IPS-NIHi7 (cell line): ENCODE results near the gene FGD3.
A peak's percentile ranks its signal among the peaks of the same experiment; 100 is the strongest.
"Not testable (repeated sequence)": the region's sequence is repeated elsewhere in the genome, so short reads cannot be mapped to it uniquely, and the experiment has no call there.

Source experiments
- DNase-seq: peaks from one replicate; pipeline ENCODE4 v3.0.0; 2012; ENCODE audit warnings: mixed read lengths; ENCODE audit errors: extremely low spot score

FGD3 gene

DNA sequence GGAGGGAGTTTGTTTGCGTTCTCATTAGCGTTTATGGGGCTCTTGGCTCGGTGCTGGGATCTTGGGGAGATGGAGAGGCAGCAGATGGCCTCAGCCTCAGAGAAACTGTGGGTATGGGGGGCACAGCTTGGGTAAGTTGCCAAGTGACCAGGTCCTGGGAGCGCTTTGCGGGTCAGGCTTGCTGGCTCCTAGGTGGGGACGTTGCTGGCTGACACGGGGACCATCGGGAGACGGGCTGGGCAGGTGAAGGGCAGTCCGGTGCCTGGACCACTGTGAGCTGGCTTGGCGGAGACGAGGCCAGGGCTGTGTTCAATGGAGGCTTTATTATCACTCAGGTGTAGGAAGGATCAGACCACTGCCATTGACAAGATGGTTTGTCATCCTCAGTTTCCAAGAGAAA lies 30.0 kb downstream of the FGD3 start:
- no peak for DNase-seq

- no peak for DNase-seq
Observed at GRCh38 chr9:92978345-92978875, 31.1 kb downstream of the FGD3 start.

- no peak for DNase-seq
Observed at GRCh38 chr9:92979283-92980056, 32.1 kb downstream of the FGD3 start.

DNA sequence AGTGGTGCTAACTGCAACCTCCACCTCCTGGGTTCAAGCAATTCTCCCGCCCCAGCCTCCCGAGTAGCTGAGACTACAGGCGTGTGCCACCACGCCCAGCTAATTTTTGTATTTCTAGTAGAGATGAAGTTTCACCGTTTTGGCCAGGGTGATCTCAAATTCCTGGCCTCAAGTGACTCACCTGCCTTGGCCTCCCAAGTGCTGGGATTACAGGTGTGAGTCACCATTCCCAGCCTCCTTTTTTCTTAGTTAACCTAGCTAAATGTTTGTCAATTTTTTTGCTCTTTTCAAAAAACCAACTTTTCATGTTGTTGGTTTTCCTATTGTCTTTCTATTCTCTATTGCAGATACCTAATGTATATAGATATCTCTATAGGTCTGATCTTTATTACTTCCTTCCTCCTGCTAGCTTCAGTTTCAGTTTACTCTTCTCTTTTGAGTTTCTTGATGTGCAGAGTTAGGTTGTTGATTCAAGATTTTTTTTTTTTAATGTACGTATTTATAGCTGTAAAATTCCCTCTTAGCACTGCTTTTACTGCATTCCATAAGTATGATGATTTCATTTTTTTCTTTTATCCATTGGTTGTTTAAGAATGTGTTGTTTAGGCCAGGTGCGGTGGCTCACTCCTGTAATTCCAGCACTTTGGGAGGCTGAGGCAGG lies 32.9 kb downstream of the FGD3 start:
- DNase-seq: no peak

GRCh38 chr9:92982130-92982529 lies 34.8 kb downstream of the FGD3 start:
- DNase-seq: no peak

GRCh38 chr9:92983984-92984589 lies 36.8 kb downstream of the FGD3 start:
- no peak for DNase-seq

GRCh38 chr9:92984976-92985375 lies 37.7 kb downstream of the FGD3 start:
- no peak for DNase-seq

DNA sequence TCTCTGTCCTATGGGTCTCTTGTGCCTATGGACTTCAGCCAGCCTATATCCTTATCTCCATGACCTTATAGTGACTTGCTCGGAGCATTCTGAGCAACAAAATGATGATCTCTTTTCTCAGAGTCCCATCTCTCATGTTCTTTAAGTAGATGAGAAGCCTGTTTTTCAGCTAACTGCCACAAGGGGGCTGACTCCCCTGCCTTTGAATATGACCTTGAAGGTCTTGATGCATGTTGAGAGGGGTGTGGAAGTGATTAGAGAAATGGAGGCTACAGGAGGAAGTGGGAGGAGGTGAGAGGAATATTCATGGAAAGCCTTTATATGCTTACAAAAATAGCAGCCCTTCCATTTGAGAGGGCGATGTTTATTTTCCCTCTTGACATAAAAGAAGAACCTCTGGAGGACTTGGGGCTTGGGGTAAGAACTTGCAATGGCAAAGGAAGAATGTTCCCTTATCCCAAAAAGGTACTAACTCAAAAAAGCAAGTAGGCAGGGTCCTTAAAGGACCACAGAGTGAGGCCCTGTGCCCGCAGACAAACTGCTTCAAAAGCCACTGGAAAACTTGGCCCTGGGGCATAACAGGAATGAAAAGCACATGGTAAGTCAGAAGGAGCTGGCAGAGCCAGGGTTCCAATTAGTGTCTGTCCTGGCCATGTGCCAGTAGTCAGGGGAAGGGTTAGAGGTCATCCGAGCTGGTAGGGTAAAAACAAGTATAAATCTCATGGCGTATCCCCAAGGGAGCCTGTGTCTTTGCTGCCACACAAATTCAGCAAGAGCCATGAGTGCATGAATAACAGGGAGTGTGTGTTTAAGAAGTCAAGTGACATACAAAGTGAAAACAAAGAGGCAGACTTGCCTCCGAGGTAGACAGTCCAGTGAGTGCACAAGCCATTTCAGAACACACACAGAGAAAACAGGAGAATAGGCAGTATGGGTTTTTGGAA lies 39.1 kb downstream of the FGD3 start:
- DNase-seq: no peak

DNA sequence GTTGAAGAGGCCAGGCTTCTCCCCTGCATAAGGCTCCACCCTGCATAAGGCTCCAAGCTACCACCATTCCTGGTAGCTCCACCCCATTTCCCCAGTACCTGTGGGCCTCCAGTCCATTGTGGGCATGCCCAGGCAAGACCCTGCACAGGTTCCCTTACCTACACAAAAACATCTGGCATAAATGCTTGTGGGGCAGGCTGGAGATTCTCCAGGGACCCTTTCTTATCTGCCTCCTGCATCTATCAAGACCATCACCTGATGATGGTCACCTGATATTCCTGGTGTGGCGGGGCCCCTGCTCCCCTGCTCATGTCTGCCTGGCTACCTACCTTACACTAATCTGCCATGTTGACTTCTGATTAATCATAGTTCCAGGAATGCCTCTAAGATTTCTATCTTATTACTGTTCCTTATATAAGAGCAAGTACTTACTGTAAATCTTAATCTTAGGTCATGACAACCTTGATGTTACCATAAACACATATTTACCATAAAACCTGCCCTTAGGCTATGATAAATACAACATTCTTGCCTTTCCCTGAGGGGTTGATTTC lies 41.0 kb downstream of the FGD3 start:
- DNase-seq: no peak

- no peak for DNase-seq
Observed at GRCh38 chr9:92989561-92989960, 42.2 kb downstream of the FGD3 start.

- DNase-seq: no peak
Observed at GRCh38 chr9:92990461-92990860, 43.1 kb downstream of the FGD3 start.

DNA sequence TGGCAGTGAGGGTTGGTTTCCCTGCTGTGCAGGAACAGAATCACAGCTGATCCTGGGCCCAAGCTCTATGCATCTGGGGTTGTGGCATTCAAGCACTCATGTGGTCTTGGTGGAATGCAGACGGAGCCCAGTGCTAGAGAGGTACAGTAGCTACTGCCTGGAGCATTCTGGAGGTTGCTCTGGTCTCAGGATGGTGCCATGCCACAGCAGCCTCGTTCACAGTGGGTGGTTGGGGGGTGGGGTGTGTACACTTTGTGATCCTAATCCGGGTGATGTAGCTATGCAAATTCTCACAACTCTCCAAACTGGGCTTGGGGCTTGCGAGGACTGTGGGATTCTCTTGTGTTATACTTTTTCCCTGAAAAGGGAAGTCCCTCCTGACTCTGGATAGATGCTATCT lies 45.2 kb downstream of the FGD3 start:
- no peak for DNase-seq

GRCh38 chr9:92998871-92999270 lies 51.5 kb downstream of the FGD3 start:
- DNase-seq: not testable (repeated sequence)

DNA sequence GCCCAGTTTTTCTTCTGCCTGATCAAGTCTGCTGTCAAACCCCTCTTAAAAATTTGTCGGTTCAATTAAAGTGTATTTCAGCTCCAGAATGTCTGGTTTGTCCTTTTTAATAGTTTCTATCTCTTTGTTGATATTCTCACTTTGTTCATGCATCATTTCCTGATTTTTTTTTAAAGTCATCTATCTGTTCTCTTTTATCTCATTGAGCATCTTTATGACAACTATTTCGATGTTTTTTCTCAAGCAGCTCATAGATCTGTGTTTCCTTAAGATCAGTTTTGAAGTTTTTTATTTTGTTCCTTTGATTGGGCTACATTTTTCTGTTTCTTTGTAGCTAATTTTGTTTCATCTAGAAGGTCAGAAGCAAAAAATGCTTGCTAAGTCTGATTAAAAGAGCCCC lies 53.7 kb downstream of the FGD3 start:
- DNase-seq: no peak

DNA sequence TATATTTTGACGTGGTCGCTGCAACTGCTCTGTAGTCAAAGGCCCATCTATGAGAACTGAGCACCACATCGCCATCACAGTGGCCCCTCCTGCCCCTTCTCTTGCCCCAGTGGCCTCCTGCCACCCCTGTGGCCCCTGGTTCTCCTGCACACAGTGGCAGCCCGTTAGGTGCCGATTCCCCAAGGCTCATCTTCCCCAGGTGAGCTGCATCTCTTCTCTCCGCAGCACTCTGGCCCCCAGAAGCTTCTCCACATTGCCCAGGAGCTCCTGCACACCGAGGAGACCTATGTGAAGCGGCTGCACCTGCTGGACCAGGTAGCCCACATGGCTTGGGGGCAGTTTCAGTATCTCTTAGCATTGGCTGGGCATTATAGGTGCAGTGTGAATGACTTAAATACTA lies 55.4 kb downstream of the FGD3 start:
- no peak for DNase-seq

- DNase-seq: peak; percentile 79
Observed at GRCh38 chr9:93003552-93004407, 56.5 kb downstream of the FGD3 start.

GRCh38 chr9:93004561-93004960 lies 57.2 kb downstream of the FGD3 start:
- DNase-seq: no peak

- DNase-seq: no peak
Observed at GRCh38 chr9:93005876-93006275, 58.6 kb downstream of the FGD3 start.

- DNase-seq: no peak
Observed at GRCh38 chr9:93007529-93008058, 60.3 kb downstream of the FGD3 start.

DNA sequence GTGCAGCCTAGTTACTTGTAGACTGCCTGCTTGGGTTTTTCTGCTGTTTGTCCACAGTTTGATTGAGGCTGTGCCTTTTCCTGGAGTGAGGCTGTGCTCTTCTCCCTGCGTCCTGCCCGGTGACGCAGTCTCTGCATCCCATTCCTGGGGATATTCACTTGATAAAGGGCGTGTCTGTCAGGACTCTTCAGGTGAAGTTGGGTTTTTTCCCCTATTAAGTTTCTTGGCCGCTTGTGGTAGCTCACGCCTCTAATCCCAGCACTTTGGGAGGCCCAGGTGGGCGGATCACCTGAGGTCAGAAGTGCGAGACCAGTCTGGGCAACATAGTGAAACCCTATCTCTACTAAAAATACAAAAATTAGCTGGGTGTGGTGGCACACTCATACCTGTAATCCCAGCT lies 61.1 kb downstream of the FGD3 start:
- DNase-seq: no peak
